ENCODE measurements around the gene LTBP1.
"Not testable (repeated sequence)": the region's sequence is repeated elsewhere in the genome, so short reads cannot be mapped to it uniquely, and the experiment has no call there.

The LTBP1 gene

DNA sequence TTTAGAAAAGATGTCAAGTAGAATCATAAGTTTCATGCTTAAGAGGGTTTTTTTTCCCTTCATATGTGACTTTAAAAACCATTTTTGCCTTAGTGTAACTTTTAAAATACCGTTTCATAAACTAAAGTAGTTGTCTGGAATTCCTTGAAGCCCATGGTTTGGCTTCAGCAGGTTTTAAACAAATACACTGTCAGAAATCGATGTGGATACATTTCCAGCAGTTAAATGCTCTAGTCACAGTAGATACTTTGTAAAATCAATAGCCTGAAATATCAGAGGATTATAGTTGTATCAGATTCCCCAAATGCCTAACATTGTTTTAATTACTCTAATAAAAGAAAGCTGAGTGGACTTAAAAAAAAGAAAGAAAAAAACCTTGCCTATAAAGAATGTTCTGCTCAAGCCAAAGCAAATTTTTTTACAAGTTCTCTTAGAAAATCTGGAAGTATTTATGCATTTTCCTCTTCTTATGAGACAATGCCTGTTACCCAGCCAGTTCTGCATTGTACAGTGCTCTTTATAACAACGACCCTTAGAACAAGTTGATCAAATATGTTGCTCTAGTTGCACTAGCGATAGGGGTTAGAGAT lies 260.5 kb downstream of the LTBP1 start:
- no peak for DNase-seq

DNA sequence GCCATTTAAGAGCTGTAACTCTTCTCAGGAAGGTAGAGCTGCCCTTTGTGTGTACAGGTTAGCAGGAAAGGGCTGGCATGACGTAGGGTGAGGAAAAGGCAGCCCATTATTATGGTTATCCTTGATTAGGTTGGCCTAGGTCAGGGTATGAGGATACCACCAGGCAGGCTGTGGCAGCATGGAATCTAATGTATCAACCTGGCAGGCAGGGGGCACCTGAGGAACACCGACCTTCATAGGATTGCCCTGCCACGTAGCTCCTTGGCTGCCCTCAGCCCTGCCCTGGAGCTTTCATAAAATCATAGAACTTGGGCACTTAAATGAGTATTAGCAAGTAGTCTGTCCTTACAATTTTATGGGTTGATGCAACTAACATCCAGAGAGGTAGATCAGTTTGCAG lies 261.6 kb downstream of the LTBP1 start:
- no peak for DNase-seq

DNA sequence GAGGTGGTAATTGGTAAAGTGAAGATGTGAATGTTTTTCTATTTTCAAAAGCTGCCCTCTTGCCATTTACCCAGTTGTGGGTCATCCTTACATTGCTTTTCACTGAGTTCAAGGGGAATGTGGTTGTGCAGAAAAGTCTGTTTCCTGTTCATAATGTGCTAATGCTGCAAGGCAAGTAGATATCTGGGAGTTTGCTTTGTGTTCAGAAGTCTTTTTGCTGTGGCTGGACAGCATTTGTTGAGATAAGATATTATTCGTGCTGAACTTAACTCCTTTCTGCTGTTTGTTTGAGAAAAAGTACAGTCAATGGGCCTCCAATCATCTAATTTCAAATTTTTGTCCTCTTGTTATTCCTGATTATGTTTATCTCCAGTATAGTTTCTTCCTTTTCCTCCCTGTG lies 263.2 kb downstream of the LTBP1 start:
- no peak for DNase-seq

DNA sequence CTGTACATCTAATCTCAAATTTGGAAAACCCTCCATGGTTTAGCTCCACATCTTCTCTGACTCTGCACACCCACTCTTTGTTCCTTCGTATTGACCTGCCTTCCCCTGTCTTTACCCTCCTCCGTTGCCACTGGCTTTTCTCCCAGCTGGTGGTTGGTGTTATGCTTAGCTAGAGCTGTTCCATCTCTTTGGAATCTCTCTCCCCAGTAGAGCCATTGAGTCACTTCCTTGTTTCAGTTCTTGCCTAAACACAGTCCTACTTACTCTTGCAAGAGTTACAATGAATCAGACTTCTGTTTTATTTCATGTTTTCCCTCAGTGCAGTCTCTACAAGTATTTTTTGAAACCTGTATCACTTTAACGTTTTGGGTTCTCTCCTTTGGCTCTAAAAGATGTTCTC lies 263.9 kb downstream of the LTBP1 start:
- DNase-seq = peak; percentile 96

DNA sequence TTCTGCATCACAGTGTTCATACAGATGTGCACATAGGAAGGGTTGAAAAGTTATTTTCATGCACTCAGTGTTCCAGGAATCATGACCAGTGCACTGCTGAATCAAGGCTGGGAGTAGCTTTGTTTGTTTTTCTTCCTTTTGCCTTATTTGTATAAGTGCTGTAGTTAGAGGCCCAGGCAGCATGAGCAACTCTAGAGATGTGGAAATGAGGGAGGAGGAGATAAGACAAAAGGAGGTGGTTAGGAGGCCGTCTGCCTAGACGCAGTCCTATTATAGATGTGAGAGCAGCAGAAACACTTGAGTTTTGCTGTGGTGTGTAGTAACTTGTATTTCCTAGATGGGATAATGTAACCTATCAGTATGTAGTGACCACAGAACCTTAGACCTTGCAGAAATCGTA lies 265.4 kb downstream of the LTBP1 start:
- DNase-seq = peak; percentile 81

DNA sequence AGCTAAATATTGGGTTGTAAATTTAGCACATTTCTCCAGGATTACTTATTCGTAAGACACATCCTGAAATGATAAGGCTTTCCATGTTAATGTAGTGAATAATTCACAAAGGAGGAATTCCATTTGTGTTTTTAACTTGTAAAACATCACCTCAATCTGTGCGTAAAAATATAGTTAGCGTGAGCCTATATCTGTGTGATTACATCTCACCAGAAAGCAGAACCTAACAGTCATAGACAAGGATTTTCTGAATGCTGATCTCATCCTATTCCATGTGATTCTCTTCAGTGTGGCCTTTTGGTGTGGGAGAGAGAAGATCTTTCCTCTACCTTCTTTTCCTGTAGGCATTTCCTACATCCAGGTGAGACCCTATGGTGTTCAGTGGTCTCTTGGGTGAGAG lies 266.5 kb downstream of the LTBP1 start:
- DNase-seq = no peak

DNA sequence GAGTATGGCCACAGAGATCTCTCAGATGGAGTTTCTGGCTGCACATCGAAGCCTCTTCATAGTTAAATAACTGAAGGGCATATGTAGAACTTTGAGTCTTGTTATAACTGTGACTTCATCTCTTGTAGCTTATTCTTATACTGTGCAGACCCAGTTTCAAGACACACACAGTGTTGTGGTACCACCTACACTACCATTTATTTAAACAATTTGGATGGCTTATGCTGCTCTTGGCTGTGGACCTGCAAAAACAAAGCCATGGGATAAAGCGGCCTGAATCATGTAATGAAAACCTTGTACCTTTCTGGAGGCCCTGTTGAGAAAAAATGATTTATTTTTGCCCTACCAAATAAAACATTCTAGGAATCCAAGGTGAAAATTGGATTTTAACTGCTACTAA lies 266.9 kb downstream of the LTBP1 start:
- no peak for DNase-seq

DNA sequence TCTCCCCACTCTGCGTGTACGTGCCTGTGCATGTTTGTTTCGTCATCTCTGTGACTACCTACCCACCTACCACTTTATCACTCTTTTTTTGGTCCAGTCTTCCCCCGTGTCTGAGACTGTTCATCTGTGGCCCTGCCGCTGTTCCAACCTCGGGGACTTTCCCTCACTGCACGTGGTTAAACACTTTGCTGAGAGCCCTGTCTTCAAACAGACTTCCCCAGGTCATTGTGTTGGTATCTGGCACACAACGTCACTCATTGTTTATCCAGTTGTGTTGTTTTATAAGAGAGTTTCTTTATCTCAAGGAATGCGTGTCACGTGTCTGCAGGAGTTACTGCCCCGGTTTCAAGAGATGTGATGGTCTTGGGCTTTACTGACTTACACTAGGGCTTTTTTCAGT lies 267.7 kb downstream of the LTBP1 start:
- no peak for DNase-seq

DNA sequence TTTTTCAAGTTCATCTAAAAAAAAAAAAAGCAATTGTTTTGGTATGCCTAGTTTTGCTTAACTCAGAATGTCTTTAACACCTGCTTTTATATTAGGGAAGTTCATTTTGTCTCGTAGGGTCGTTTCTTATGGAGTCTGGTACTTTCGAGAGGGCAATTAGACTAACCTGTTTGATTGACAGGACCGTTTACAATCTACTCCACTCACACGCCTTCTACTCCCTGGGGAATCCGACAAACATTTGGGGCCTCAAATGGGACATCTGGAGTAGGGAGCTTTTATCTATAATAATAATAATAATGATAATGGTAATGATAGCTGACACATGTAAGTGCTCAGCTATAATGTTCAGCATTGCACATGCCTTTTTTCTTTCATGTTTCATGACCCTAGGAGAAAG lies 268.1 kb downstream of the LTBP1 start:
- no peak for DNase-seq

DNA sequence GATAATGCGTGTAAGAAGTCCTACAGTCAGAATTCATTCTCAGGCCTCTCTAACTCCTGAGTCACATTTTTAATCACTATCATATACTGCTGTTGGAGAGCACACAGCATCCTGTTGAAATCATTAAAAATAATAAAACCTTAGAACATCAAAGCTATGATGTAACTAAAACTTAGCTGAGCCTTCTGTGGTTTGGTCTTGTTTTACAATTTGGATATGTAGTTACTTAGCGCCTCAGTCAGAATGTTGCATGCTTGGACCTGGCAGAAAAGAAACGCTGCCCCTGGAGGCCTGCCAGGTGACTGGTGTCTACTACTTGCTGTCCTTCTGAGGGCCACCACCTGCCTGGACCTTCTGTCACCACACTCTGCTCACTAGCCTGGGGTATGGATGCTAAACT lies 268.5 kb downstream of the LTBP1 start:
- peak; percentile 36 for DNase-seq

DNA sequence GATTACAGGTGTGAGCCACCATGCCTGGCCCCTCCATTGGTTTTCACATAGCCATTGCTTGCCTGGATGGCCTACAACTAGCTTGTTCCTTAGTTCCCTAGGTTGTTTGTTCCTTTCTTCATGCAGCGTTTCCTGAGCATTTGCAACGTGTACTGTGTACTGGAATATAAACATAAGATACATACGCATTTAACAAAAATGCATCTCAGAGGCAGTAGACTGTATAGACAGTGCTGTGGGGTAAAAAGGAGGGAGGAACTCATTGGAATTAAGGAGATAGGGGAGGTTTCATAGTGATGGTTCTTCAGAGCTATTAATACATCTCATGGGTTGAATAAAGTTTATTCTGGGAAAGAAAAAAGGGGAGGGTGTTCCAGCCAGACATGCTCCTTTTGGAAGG lies 269.2 kb downstream of the LTBP1 start:
- DNase-seq = no peak

DNA sequence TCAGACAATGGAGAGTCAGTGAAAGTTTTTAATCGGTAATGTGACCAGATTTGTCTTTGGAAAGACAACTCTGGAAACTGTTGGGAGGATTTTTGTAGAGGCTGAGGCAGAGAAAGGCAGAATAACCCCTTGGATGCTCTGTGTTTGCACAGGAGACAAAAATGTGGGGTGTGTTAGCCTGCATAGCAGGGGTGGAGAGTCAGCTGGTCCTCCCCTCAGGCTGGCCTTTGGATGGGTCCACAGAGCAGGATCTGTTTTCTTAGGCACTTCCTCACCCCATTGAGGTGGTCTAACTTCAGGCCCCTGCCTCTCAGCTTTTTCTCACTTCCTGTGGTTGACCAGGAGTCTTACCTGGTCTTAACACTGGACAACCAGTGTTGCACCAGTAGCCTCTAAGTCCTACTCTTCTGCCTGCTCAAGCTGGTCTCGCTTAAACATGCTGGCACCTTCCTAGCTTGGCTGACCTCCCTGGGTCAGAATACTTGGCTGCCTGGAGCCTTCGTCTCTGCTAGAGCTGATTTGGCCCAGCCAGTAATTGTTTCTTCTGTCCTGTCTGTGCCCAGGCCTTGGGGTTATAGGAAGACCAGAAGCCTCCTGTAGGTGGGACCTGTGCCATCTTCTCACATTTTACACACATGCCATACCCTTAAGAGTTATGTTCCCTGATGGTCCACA lies 269.9 kb downstream of the LTBP1 start:
- no peak for DNase-seq

DNA sequence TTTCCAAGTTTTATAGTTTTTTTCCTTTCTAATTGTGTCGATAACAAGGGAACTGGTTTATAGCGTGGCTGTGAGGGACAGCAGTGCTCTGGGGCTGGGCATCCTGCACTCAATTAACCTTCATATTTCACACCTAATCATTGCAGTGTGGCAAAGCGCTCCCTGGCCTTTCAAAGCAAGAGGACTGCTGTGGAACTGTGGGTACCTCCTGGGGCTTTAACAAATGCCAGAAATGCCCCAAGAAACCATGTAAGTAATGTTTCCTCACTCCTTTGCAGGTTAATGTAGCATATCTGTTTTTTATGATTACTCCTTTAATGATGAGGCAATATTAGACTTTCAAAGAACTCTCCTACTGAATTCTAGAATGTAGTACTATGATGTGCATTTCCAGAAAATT lies 270.7 kb downstream of the LTBP1 start:
- DNase-seq = peak; percentile 42

DNA sequence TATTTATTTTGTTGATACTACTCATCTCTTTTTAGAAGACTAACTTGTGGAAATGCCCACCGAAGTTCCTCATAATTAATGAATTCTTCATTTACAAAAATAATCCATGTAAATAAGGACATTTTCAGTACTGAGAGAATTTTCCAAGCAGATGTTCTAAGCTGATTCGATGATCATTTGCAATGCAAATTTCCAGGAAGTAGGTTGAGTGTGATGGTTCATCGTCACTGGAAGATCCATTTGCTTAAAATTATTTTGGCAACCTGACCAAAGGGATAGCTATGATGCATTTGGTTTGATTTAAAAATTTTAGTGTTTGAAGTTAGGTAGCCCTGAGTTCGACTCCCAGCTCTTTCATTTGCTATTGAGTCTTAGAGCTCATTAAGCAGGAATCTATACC lies 272.4 kb downstream of the LTBP1 start:
- no peak for DNase-seq

DNA sequence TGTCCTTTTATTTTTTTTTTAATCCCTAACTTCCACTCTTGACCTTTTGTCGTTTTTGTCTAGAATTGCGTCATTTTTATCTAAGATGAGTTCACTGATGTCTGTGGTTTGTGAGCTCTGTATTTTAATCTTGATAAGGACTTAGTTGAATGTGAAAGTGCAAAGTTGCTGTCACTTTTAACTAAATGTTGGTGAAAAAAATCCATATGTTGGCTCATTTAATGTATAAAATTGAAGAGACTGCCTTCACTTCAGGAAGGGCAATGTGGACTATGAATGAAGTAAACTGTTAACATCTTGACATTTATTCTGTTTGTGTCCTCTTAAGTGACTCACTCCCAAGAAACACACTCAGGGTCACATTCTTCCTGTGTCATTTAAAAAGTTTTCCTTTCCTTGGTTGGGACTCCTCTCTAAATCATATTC lies 273.1 kb downstream of the LTBP1 start:
- DNase-seq = no peak

DNA sequence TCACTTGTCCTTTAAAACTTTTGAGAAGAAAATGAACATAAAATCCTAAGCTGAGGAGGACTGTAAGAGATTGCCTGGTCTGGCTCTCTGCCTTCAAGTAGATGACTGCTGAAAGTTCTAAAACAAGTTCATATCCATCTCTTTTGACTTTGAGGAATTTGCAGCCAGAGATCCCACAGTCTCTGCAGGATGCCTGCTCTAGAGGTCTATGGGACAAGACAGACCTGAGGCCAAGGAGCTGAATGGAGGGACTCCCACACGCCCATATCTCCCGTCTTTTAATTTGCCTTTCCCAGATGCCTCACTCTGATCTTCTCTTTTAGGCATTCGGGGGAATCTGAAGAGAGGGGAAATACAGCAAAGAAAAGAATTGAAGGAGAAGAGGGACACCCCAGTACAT lies 273.8 kb downstream of the LTBP1 start:
- no peak for DNase-seq

DNA sequence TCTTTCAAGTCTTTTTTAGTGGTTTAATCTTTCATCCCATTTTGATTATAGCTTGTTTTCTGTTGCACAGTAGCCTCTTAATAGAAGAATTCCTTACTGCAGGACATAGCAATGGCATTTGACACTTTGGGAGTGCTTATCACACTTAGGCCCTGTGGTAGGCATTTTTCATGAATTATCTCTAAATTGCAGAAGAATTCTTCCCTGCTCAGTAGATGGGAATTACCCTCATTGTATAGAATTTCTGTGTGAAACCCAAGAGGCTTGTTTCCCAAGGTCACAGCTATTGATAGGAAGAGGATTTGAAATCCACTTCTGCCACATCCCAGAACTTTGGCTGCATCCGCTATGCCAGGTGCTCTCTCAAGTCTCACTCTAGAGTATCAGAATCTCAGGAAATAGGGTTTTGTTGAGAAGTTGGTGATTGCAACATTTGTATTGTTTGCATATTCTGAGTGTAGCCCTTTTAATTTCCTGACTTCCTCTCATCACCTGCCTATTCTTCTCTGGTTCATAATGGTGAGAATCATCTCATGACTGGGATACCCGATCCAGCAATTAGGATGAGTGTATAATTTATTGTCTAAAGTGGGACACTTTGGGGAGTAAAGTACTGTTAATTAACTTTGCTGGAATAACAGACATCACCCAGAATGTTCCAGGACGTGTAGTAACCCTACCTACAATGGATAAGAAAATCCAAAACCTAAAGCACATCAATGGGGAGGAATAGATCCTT lies 274.5 kb downstream of the LTBP1 start:
- DNase-seq = no peak

DNA sequence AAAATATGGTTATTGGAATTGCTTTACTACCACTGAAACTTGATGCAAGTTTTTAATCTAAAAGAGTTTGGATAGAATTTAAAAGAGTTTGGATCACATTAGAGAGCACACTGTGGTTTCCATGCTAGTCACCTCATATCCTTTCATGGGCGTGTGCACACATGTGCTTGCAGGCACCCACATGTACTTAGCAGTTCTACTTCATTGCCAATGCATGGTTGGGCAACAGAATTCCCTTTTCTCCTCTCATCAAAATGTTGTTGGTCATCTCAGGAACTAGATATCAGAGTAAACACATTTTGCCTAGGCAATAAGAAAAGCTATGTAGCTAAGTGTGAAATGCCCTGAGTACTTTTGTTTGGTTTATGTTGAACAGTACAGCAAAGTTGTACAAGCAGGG lies 275.6 kb downstream of the LTBP1 start:
- no peak for DNase-seq

DNA sequence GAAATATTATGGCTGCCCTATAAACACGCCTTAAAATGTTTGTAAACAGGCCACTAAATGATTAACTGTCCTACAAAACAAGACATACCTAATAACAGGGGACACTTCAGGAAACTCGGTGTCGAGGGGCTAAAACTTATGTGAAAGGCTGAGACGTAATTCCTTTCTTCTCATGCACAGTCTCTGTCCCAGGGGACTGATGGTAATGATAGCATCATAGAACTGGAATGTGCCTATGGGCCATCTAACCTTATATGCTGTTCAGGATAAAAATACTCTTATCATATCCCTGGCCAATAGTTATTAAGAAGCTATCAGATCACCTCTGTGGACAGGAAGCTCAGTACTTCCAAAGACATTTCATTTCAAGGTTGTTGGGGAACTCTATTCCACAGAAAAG lies 277.1 kb downstream of the LTBP1 start:
- no peak for DNase-seq

DNA sequence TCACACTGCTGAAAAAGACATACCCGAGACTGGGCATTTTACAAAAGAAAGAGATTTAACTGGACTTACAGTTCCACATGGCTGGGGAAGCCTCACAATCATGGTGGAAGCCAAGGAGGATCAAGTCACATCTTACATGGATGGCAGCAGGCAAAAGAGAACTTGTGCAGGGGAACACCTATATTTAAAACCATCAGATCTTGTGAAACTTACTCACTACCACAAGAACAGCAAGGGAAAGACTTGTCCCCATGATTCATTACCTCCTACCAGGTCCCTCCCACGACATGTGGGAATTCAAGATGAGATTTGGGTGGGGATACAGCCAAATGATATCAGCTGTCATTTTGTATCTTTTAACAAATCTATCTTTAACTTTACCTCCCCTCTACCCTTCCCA lies 278.6 kb downstream of the LTBP1 start:
- no peak for DNase-seq

DNA sequence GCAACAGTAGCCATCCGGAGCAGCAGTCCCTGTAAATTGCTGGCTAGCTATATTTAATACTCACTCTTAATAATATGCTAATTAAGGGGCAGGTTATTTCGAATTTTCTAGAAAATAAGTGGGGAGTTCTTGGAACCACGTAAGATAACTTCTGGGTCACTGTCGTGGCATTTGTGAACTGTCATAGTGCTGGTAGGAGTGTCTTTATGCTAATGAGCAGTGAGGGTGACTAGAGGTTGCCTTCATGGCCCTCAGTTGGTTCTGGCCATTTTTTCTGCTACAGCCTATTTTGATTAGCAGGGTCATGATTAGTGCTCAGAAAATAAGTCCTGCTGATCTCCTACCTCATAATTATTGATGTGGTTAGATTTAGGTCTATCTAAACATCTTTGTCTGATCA lies 279.8 kb downstream of the LTBP1 start:
- no peak for DNase-seq

DNA sequence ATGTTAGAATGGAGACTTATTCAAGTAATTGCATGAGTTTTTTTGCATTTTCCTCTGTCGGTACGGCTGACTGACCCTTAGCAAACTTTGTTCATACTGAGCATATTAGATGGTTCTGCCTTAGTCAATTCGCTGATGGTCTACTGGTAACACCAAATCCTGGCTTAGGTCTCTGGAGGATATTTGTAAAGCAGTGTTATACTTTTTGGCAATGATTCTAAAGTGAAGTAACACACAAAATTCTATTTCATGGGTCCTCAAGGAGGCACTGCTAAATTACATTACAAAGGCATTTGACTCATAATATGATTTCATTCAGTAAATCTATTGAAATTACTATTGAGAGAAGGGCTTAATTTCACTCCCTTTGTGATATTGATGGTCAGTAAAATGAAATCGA lies 282.9 kb downstream of the LTBP1 start:
- DNase-seq = no peak

DNA sequence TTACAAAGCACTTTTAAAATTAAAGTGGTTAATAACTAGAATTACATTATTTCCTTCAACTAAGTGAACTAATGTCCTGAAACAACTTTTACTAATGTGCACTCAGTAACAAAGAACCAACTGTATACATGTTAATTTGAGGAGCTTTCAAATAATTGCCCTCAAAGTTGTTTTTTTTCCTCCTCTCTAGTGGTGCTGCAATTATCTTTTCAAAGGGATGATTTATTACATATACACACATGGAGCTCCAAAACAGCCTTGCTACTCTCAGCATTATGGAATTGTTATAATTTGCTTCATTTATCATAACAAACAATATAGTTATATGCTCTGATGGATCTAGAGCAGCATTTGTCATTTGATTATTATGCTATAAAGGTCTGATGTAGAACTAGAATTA lies 283.4 kb downstream of the LTBP1 start:
- no peak for DNase-seq

DNA sequence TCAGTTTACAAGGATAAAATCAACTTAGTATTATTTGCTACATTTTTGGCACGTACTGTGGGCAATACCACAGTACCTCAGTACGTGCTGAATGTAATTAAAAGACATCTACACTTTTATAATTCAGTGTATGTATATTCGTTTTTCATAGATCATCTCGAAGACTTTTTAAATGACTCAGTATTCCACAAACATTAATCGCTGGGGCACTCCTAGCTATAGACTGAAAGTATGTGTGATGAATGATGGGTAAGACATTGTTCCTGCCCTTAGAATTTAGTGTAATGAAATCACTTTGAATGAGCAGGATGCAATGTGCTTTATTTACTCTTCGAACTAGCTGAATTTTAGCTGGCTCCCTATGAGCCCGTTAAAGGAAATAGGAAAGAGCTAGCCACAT lies 284.1 kb downstream of the LTBP1 start:
- no peak for DNase-seq

DNA sequence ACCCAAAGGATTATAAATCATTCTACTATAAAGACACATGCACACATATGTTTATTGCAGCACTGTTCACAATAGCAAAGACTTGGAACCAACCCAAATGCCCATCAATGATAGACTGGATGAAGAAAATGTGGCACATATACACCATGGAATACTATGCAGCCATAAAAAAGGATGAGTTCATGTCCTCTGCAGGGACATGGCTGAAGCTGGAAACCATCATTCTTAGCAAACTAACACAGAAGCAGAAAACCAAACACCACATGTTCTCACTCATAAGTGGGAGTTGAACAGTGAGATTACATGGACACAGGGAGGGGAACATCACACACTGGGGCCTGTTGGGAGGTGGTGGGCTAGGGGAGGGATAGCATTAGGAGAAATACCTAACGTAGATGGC lies 288.8 kb downstream of the LTBP1 start:
- DNase-seq = not testable (repeated sequence)

All from kidney glomerular epithelial cell (primary cell).